NCI-H2227 treated with DMSO at 0.1 percent for 48 hours (cell line): ENCODE results near the gene PDHB.
"Not testable (repeated sequence)": the region's sequence is repeated elsewhere in the genome, so short reads cannot be mapped to it uniquely, and the experiment has no call there.

Source experiments
- DNase-seq: peaks from one replicate; lab custom pipeline; 2025; lab: John Stamatoyannopoulos, UW

PDHB gene

DNA sequence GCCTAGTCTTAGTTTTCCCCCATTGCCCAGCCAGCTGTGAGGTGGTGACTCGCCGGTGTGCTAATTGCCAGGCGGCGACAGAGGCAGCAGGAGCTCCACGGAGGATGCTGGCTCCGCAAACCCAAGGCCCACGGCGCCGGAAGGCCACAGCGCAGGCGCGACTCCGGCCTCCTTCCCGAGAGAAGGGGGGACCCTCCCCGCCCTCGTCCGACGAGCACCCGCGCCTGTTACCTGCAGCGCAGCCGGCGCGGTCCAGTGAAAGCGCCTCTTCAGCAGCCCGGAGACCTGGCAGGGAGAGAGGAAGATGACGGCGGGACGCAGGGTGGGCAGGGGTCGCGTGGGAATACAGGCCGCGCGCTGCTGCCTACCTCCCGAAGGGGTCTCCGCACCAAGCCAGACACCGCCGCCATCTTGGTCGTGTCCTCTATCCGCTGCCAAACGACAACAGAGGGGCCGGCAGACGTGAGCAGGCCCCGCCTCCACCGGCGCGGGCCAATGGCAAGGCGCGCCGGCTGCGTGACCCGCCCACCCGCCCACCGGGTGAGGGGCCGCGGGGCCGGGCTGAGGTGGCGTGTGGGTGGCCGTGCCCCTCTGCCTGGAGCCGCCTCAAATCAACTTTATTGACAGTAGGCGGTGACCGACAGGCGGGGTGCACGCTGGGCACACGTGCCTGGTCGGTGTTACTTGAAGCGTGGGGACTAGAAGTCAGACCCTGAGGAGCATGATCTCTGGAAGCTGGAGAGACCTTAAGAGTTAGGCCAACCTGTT lies at the start of gene PDHB:
Gene PDHB, minus strand, starts transcription at position 433 of the 768 bp plus-strand sequence. Its CDS starts 23 bp downstream, at position 410.
- DNase-seq: peak; percentile 89

DNA sequence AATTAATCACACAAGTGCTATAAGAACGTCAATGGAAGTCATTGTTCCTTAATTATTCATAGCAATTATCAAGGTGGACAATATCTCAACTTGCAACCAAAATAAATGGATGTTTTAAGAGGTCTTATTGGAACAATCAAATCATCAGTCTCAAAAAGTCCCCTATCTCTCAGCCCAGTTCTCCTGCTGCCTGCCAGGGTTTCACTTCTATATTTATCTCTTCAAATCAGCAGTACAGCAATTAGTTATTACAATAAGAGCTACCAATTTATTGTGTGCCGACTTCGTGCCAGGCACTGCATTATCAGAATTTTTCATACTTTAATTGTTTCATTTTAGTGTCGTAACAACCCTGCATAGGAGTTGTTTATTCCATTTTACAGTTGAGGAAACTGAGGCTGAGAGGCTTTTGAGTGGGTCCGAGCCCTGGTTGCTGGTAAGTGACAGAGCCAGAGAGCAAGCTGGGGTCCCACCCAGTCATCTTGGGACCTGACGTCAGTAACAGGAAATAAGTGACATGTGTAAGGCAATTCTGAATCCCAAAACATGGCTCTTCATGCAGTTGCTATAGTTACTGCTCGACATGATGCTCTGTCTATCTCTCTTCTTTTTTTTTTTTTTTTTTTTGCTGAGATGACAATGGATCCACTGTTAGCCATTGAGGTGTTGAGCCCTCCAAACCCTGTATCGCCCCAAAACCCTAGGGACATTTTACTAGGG lies 49.4 kb upstream of the PDHB start:
- DNase-seq: no peak

DNA sequence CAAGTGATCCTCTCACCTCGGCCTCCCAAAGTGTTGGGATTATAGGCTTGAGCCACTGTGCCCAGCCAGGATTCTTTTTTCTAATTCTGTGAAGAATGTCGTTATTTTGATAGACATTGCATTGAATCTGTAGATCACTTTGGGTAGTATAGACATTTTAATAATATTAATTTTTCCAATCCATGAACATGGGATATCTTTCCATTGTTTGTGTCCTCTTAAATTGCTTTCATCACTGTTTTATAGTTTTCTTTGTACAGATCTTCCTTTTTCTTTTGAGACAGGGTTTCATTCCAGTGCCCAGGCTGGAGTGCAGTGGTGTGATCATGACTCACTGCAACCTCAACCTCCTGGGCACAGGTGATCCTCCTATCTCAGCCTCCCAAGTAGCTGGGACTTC lies 46.7 kb upstream of the PDHB start:
- DNase-seq: no peak

DNA sequence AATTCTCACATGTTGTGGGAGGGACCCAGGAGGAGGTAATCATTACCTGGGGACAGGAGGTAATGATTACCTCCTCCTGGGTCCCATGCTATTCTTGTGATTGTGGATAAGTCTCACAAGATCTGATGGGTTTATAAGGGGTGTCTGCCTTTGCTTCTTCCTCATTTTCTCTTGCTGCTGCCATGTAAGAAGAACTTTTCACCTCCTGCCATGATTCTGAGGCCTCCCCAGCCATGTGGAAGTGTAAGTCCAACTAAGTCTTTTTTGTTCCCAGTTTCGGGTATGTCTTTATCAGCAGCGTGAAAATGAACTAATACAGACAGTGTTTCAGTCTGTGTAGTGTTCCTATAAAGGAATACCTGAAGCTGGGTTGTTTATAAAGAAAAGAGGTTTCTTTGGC lies 45.1 kb upstream of the PDHB start:
- no peak for DNase-seq

DNA sequence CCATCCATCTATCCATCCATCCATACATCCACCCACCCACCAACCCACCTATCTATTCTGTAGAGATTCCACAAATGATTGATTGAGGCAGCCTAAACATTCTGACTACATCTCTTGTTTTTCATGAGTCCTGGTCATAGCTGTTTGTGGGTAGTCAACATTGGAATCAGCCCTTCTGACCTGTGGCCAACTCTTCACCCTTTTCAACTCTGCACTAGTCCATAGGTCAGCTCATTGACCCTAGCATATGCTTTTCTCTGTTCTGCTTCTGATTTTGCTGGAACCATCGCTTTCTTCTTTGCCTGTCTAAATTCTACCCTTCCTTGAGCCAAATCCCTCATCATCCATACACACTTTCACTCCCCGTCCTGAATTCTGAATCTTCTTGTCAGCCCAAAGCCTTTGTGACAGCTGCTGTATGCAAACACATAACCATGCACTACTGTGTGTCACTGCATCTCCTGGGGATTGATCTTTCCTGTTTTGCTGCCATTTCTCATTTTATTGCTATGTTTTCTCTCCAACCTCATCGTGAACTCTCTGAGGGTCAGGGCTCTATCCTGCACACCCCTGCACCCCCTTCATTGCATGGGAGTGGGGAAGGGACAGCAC lies 41.4 kb upstream of the PDHB start:
- DNase-seq: no peak

GRCh38 chr3:58474348-58474911 lies 40.8 kb upstream of the PDHB start:
- DNase-seq: no peak

GRCh38 chr3:58473275-58473674 lies 39.6 kb upstream of the PDHB start:
- DNase-seq: no peak

DNA sequence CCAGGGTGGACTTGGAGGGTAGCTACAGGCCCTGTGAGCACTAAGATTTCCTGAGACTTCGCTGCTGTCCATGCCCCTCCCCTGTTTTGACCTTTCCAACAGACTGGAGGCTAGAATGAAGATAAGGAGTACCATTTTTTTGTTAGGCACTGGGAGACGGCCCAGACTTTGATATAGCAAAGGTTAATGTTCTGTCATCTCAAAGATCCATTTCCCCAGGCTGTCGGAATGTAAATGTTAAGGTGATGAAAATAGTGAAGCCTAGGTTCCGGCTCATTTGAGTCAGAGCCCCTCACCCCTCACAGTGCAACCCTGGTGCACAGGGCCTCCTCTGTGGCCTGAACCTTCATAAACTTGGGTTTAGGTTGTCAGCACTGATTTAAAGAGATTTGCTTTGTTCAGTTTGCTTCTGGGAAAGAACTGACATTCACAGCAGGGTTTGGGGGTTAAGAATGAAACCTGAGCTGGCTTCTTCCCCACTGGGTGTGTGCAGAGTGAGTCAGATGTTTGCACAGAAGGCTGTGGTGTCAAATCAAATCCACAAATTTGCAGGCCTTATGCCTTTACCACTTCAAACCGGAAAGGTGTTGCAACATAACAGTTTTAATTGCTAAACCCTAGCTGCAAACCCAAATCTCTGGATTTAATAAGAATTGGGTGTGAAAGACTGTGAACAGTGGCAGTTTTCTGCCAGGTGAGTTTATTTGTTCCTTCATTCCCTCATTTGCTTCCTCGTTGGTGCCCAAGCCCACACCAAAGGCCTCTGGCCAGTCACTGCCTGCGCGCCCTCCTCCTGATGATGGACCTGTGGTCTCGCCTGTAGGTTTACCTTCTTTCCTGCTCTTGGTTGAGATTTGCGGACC lies 37.6 kb upstream of the PDHB start:
- DNase-seq: no peak

DNA sequence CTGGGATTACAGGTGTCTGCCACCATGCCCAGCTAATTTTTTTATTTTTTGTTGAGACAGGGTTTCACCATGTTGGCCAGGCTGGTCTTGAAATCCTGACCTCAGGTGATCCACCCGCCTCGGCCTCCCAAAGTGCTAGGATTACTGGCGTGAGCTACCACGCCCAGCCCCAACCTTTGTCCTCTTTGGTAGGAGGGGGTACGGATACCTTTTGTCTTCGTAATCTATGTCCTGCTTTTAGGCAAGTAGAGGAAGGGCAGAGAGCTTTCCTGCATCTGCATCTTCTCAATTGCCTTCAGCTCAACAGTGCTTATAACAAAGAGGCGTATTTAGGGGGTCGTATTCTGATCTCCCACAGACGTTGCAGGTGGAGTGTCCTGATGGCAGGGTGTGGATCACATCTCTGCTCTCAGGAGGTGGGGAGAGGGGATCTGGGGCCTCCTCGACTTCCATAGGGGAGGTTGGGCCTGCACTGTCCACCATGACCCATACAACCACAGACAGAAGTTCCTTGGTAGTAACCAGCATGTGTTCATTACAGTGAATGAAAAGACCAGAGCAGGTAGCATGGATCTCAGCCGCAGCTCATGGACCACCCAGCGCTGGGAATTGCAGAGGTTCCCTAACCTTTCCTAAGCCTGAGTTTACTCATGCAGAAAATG lies 36.9 kb upstream of the PDHB start:
- no peak for DNase-seq

DNA sequence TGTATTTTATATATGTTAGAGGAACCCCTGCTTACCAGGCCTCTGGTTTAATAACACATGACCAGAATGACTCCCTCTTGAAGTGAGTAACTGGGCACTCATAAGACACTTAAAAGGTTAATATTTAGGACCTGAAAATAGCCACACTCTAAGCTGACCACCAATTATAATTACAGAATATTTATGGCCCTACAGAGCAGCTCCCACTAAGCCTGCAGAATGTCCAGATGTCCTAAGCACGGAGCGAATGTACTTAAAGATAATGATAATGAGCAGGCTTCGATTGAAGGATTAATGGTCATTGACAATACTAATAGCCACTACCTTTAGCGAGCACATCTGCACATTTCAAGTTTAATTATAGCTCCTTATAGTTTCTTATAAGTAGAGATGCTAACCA lies 35.5 kb upstream of the PDHB start:
- no peak for DNase-seq

GRCh38 chr3:58466899-58467563 lies 33.4 kb upstream of the PDHB start:
- no peak for DNase-seq

DNA sequence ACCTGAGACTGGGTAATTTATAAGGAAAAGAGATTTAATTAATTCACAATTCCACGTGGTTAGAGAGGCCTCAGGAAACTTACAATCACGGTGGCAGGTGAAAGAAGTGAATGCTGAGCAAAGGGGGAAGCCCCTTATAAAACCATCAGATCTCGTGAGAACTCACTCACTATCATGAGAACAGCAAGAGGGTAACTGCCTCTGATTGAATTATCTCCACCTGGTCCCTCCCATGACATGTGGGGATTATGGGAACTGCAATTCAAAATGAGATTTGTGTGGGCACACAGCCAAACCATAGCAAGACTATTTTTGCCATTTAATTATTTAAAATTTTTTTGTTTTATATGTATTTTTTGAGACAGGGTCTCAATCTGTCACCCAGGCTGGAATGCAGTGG lies 31.2 kb upstream of the PDHB start:
- no peak for DNase-seq

DNA sequence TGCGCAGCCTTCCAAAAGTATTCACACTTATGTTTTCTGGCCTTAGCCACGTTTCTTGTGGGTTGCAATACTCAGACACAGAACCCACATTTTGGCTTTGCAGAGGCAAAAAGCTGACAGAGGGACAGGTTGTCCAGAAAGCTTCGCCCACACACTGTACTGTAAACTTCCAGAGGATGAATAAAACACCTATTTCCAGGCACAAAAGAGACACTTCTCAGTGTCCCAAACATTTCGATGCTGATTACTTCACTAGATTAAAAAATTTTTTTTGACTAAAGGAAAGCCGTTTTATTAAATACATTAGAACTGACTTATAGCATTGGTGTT lies 30.3 kb upstream of the PDHB start:
- no peak for DNase-seq

GRCh38 chr3:58463181-58463941 lies 29.7 kb upstream of the PDHB start:
- no peak for DNase-seq

DNA sequence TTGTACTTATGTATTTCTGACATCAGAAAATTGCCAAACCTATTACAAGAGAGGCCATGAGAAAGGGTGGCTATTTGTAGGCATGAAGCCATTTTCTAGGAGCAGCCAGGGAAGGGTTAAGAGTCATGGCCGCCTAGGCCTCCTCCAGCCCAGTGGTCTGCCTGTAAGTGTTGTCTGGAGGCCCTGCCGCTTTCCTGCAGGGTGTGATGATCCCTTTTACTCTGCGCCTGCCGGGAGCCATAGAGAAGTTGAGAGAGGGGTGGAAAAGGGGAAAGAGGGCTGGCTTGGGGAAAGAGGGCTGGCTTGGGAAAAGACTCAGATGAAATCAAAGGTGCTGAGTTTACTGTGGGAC lies 29.2 kb upstream of the PDHB start:
- DNase-seq: no peak

DNA sequence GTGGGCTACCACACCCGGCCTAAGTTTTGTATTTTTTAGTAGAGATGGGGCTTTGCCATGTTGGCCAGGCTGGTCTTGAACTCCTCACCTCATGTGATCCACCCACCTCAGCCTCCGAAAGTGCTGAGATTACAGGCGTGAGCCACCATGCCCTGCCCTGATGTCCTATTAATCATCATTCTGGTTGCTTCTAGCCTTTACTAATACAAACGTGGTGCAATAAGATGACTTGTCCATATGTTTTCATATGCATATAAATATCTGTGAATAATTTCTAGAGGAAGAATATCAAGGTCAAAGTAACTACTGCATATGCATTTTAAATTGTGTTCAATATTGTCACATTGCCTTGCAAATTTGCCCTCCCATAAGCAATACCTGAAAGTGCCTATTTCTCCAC lies 25.5 kb upstream of the PDHB start:
- DNase-seq: no peak

- no peak for DNase-seq
These were observed 18.5 kb upstream of the PDHB start for GRCh38 chr3:58452176-58452575.

DNA sequence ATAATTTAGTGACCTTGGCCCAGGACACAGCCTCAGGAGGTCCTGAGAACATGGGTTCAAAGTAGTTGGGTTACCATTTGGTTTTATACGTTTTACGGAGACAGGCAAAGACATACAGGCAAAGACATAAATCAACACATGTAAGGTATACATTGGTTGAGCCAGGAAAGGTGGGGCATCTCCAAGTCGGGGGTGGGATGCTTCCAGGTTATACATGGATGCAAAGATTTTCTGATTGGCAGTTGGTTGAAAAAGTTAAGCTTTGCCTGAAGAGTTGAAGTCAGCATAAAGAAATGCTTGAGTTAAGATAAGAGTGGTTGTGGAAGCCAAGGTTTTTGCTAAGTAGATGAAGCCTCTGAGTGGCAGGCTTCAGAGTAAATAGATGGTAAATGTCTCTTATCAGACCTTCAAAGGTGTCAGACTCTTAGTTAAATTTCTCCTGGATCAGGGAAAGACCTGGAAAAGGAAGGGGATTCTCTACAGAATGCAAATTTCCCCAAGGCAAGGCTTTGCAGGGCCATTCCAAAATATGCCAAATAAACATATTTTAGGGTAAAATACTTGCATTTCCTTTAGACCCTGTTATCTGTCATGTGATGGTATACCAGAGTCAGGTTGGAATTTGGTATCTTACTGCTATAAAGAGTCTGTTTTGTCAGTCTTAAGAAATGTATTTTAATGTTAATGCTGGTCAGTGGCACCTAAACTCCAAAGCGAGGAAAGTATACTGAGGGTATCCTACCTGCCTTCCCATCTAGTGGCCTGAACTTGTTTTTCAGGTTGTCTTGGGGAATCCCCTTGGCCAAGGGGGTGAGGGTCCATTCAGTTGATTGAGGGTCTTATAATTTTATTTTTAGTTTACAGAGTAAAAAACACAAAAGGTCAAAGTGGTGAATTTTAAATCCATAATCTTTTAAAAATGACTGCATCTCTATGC lies 8.2 kb upstream of the PDHB start:
- no peak for DNase-seq

GRCh38 chr3:58440996-58441355 lies 7.3 kb upstream of the PDHB start:
- DNase-seq: not testable (repeated sequence)
